Measurements from ENCODE around the gene COL1A1.

DNA sequence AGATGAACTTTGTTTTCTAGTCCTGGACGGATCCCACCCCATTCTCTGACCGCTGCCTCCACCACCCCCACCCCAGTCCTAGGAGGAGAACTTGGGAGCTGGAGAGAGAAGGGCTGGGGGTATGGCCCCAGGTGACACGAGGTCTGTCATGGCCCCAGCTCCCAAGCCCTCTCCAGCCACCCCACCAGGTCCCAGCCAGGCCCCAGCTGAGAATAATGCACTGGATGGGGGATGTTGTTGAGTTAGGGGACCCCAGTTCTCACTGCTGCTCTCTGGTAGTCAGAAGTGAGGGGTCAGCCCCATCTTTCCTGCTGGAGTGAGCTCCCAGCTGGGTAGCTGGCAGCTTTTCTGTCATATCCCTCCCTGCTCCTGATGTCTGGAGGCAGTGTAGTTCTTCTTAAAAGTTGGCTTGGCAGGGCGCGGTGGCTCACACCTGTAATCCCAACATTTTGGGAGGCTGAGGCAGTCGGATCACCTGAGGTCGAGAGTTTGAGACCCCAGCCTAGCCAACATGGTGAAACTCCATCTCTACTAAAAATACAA lies 4.6 kb upstream of the COL1A1 start:
- TF ChIP-seq, protein P1, sequence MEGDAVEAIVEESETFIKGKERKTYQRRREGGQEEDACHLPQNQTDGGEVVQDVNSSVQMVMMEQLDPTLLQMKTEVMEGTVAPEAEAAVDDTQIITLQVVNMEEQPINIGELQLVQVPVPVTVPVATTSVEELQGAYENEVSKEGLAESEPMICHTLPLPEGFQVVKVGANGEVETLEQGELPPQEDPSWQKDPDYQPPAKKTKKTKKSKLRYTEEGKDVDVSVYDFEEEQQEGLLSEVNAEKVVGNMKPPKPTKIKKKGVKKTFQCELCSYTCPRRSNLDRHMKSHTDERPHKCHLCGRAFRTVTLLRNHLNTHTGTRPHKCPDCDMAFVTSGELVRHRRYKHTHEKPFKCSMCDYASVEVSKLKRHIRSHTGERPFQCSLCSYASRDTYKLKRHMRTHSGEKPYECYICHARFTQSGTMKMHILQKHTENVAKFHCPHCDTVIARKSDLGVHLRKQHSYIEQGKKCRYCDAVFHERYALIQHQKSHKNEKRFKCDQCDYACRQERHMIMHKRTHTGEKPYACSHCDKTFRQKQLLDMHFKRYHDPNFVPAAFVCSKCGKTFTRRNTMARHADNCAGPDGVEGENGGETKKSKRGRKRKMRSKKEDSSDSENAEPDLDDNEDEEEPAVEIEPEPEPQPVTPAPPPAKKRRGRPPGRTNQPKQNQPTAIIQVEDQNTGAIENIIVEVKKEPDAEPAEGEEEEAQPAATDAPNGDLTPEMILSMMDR (conservative IDR thresholded peaks at IDR 0.05) = no peak
- no peak for TF ChIP-seq EZH2 (IDR thresholded peaks at IDR 0.05; ENCODE audit: low read depth)
